Raji (cell line): ENCODE results near the gene MEIOB.

Experiments
- POLR2A ChIP-seq: IDR thresholded peaks from 2 replicates; pipeline ENCODE4 v1.6.1; 2011; ENCODE audit warnings: low read depth, low read length, control low read depth; ENCODE audit not compliant: insufficient read depth

MEIOB gene

DNA sequence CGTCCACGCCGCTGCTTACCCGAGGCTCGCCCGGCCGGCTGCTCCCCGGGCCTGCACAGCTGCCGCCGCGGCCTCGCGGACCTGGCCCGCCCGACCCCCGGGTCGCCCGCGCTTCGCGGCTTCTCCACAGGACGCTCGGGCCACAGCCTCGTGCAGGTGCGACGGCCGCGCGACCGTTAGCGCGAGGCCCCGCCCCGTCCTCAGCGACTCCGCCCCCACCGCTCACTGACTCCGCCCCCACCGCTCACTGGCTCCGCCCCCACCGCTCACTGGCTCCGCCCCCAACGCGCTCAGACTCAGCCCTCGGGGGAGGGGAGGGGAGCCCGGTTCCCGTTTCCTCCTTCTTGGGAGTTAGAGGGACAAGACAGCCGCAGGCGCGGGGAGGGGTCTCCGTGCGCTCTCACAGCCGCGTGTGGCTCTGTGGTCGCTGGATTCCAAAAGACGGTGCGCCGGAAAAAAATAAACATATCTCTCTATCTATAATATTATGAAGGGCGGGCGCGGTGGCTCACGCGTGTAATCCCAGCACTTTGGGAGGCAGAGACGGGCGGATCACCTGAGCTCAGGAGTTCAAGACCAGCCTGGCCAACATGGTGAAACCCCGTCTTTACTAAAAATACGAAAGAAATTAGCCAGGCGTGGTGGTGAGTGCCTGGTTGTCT lies at the start of gene MEIOB:
MEIOB (minus strand) TSS at position 191 of the 662 bp plus-strand sequence. CDS start 3,989 bp downstream, outside the sequence.
- no peak for TF ChIP-seq POLR2A

- no peak for TF ChIP-seq POLR2A
Measured at GRCh38 chr16:1920727-1921171, 48.8 kb upstream of the MEIOB start.

DNA sequence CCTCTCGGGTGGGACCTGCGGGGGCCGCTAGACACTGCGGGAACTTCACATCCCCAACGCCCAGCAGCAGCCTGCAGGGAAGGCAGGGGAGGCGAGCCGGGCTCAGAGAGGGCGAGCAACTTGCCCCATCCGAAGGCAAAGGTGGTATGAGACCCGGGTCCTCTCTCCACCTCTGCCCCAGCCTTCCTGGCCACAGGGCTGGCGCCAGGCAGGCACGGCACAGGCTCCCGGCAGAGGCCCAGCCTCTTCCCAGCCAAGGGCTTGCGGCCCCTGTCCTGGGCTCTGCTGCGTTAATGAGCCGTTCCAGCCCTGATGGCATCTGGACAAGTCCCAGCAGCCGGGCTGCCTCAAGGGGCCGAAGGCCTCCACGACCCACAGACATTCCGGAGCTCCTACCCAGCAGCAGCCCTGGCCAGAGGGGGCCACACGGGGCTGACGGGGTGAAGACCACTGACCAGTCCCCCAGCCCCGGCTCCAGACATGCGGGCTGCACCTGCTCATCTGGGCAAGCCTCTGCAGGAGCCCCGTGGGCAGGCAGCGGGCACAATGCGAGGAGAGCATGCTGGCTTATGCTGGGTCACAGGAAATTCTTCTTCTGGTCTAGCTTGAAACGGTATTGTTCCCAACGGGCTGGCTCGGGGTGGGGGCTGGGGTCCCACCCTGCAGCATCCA lies 47.5 kb upstream of the MEIOB start:
- TF ChIP-seq POLR2A = no peak

GRCh38 chr16:1918351-1919326 lies 46.7 kb upstream of the MEIOB start, which contains the start of gene HS3ST6:
Gene HS3ST6 (minus strand): TSS chr16:1918415. CDS start chr16:1918323, 92 bp downstream.
- no peak for TF ChIP-seq POLR2A

GRCh38 chr16:1917665-1918350 lies 45.8 kb upstream of the MEIOB start:
- no peak for TF ChIP-seq POLR2A

DNA sequence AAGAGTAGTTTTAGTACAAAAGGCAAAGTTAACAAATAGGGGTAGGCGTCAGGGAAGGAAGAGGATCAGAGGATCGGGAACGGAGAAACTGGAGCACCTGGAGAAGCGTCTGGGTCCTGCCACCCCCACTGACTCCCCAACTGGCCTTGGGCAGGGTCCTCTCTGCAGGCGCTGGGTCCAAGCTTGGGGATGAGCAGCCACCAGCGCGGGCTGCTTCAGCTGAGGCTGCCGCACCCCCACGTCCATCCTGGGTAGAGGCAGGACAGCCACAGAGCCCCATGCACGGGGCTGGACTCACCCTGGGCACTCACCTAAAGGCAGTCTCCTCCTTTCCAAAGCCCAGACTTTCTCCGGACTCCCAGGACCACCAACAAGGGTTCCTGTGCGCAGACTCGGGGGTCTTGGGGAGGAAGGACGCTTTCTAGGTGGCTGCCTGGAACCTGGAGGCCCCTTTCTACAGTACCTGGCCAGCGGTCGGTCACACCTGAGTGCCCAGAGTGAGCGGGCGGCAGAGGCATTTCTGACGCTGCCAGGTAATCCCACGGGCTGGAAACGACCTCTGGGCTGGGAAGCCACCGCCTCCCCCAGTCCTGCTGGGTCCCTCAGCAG lies 45.2 kb upstream of the MEIOB start:
- no peak for TF ChIP-seq POLR2A

DNA sequence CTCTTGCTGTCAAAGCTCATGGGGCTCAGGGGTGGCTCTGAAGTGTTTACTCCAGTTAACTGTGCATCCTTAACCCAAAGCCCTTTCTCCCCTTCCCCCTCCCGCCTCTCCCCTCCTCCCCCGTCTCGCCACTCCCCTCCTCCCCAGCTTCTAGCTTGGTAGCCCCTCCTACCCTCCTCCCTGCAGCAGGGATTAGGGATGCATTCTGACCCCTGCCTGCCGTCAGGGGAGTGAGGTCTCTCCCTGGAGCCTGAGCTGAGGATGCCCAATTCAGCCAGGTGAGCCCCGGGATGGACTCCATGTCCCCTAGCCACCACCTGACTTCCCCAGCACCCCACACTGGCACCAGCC lies 44.7 kb upstream of the MEIOB start:
- no peak for TF ChIP-seq POLR2A

DNA sequence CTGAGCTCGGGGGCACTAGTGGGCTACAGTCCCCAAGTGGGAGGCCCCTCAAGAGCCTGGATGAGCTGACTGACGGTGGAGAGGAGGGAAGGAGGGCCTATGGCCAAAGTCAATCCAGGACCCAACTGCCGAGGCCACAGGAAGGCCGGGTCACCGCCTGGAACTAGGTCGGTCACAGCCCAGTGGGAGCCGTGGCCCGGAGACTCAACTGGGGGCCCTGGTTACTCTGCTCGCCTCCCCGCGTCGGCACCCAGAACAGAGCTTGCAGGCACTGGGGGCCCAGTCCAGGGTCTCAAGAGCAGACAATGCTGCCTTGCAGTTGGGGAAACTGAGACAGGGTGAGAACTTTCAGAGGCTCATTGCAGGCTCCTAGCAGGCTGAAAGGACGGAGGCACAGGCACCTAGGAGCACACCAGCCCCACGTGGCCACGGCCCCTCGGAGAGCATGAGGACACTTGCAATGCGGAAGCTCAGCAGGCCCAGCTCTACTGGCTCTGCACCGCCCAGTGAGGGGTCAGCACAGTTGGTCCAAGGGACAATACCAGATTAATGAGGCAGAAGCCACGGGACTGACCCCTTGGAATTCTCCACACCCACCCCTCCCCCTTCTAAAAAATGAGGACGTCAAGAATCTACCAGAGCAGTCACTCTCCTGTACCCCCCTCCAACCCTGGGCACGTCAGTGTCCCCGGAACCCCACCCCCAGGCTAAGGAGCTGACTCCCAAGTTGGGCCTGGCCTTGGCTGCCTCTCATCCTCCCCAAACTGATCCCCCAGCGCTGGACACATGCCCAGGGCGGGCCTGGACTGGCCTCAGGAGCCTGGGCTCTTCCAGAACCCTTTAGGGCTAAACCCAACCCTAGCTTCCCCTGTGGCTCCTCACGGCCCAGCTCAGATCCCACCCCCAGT lies 44.0 kb upstream of the MEIOB start:
- no peak for TF ChIP-seq POLR2A

DNA sequence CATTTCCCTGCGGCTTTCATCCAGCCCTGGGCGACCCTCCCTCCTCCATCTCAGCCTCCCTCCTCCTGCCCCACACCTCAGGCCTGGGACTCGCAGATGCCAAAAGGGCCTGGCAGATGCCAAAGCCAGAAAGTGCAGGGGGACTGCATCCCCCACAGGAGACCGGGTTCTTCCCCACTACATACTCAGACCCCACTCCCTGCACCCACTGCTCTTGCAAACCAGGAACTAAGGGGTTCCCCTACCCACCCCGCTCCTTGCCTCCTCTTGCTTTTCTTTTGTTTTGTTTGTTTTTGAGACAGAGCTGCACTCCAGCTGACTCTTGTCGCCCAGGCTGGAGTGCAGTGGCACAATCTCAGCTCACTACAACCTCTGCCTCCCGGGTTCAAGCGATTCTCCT lies 43.0 kb upstream of the MEIOB start:
- no peak for TF ChIP-seq POLR2A

DNA sequence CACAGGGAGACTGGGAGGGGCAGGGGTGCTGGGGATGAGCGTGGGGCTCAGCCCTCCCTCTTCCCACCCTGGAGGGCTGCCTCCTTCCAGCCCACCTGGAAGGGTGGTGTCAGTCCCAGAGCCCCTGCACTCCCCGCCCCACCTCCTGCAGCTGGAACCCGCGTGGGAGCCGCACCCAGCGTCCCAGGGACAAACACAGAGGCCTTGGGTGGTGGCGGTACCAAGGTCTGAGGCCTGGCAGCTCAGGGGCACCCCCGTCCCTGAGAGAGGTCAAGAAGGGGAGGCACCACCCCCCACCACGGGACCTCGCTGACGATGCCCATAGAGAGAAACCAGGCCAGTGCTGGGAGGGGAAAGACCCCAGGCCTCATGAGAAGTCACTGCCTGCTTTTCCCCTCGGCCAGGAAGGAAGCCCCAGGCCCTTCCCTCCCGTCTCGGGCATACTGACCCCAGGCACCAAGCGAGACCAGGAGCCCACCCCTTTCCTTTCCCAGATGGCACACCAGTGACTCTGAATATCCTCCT lies 42.2 kb upstream of the MEIOB start:
- no peak for TF ChIP-seq POLR2A

- TF ChIP-seq POLR2A = no peak
Measured at GRCh38 chr16:1913327-1914083, 41.5 kb upstream of the MEIOB start.

- TF ChIP-seq POLR2A = no peak
Measured at GRCh38 chr16:1912215-1912543, 40.2 kb upstream of the MEIOB start.

DNA sequence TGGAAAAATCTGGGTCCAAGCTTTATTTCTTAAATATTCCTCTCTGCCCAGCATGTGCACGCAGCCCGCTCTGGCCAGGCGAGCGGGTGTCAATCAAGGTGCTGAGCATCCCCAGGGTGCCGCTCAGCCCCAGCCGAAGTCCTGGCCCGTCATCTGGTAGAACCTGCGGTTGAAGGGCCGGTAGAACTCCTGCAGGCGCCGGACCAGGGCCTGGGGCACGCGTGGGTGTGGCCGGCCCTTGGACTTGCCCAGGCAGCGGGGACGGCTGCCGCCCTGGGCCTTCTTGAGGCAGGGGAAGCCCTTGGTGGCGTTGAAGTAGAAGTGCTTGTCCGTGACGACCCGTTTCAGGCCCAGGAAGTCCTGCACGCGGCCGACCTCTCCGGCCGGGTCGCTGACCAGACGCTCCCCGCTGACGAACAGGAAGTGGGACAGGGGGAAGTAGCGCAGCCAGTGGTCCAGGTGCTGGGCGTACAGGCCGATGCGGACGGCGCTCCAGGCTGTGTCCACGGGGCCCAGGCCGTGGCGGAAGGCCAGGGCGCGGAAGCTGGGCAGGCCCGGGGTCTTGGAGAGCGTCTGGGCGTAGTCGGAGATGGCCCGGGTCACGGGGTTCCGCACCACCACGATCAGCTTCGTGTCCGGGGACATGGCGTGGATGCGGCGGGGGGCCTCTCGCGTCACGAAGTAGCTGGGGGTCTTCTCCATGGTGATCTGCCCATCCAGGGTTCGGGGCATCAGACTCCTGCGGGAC lies 39.7 kb upstream of the MEIOB start:
- no peak for TF ChIP-seq POLR2A
